Astrocyte (in vitro differentiated cells and primary cell): Measurements from ENCODE around the gene TDP1. TPM values are rescaled to one million over a fixed set of nuclear protein-coding genes. Genes with fewer than 3 reads are reported as not detected.
"Not testable (repeated sequence)": the region's sequence is repeated elsewhere in the genome, so short reads cannot be mapped to it uniquely, and the experiment has no call there.

Experiments used
- DNase-seq: peaks from one replicate; pipeline ENCODE4 v3.0.0-alpha.2; 2010; ENCODE audit warnings: low read depth
- FAIRE-seq: peaks from 2 replicates; lab custom pipeline; 2011; peaks lifted over from hg19 to GRCh38; lab: Jason Lieb, UNC
- H2AFZ ChIP-seq: 2 replicates; pipeline ENCODE4 v1.6.0; 2012; ENCODE audit warnings: low read depth, low read length, inconsistent platforms
- H3K27ac ChIP-seq: 2 replicates; pipeline ENCODE4 v1.5.1; 2011; ENCODE audit warnings: low read depth, low read length, inconsistent platforms
- H3K27me3 ChIP-seq: 2 replicates; pipeline ENCODE4 v1.6.0; 2011; ENCODE audit warnings: low read length, inconsistent platforms; ENCODE audit not compliant: insufficient read depth
- H3K36me3 ChIP-seq: 2 replicates; pipeline ENCODE4 v1.5.1; 2011; ENCODE audit warnings: low read length, inconsistent platforms; ENCODE audit not compliant: insufficient read depth
- H3K4me1 ChIP-seq: 2 replicates; pipeline ENCODE4 v1.5.1; 2011; ENCODE audit warnings: low read length, inconsistent platforms; ENCODE audit not compliant: insufficient read depth
- H3K4me2 ChIP-seq: 2 replicates; pipeline ENCODE4 v1.6.0; 2012; ENCODE audit warnings: low read length, inconsistent platforms
- H3K4me3 ChIP-seq: 2 replicates; pipeline ENCODE4 v1.5.1; 2011; ENCODE audit warnings: low read depth, mild to moderate bottlenecking, low read length, inconsistent platforms; ENCODE audit not compliant: insufficient read depth
- H3K79me2 ChIP-seq: 2 replicates; pipeline ENCODE4 v1.6.0; 2012; ENCODE audit warnings: mild to moderate bottlenecking, low read length, inconsistent platforms; ENCODE audit not compliant: insufficient read depth
- H3K9ac ChIP-seq: 2 replicates; pipeline ENCODE4 v1.6.0; 2012; ENCODE audit warnings: mild to moderate bottlenecking, low read length, inconsistent platforms
- H3K9me3 ChIP-seq: 2 replicates; pipeline ENCODE4 v1.5.1; 2012; ENCODE audit warnings: low read depth, mild to moderate bottlenecking, low read length, inconsistent platforms; ENCODE audit not compliant: insufficient read depth
- H4K20me1 ChIP-seq: 2 replicates; pipeline ENCODE4 v1.6.0; 2012; ENCODE audit warnings: low read length, inconsistent platforms; ENCODE audit not compliant: insufficient read depth
- H3K27ac Mint-ChIP-seq: one replicate; pipeline ENCODE4 v1.8.0; 2021; ENCODE audit warnings: mild to moderate bottlenecking, mixed read lengths; ENCODE audit not compliant: unreplicated experiment
- H3K27me3 Mint-ChIP-seq: one replicate; pipeline ENCODE4 v1.8.0; 2021; ENCODE audit warnings: low read depth, mixed read lengths; ENCODE audit not compliant: unreplicated experiment
- H3K36me3 Mint-ChIP-seq: one replicate; pipeline ENCODE4 v1.8.0; 2021; ENCODE audit warnings: low read depth, mixed read lengths; ENCODE audit not compliant: unreplicated experiment
- H3K4me1 Mint-ChIP-seq: one replicate; pipeline ENCODE4 v1.8.0; 2021; ENCODE audit warnings: low read depth, mixed read lengths; ENCODE audit not compliant: unreplicated experiment
- H3K4me3 Mint-ChIP-seq: one replicate; pipeline ENCODE4 v1.8.0; 2021; ENCODE audit warnings: mild to moderate bottlenecking, moderate library complexity, mixed read lengths; ENCODE audit not compliant: unreplicated experiment
- H3K9me3 Mint-ChIP-seq: one replicate; pipeline ENCODE4 v1.8.0; 2021; ENCODE audit warnings: mild to moderate bottlenecking, mixed read lengths; ENCODE audit not compliant: unreplicated experiment
- CTCF ChIP-seq: IDR thresholded peaks from 2 replicates; pipeline ENCODE4 v1.5.1; 2011; ENCODE audit warnings: low read depth, mild to moderate bottlenecking, inconsistent platforms, low read length, moderate library complexity; ENCODE audit not compliant: insufficient read depth
- EZH2 ChIP-seq: IDR thresholded peaks from 2 replicates; pipeline ENCODE4 v1.6.1; 2012; ENCODE audit warnings: mild to moderate bottlenecking, low read length, inconsistent platforms; ENCODE audit not compliant: insufficient read depth
- total RNA-seq: library from RNA; stranded (reverse); gene quantifications from 2 replicates; pipeline ENCODE4 v1.2.1, GENCODE V29; 2021

The TDP1 gene
- total RNA-seq, 1 donor from 2014 or later = 17.0 TPM

GRCh38 chr14:90088176-90088575 is 132.4 kb downstream of the TDP1 start:
- no peaks in the 10 kb centered on the region for H3K79me2 ChIP-seq
- H2AFZ ChIP-seq = no peak overlapping the region
- H3K36me3 ChIP-seq = no peaks in the 10 kb centered on the region
- no peak for FAIRE-seq
- DNase-seq = no peak
- H4K20me1 ChIP-seq = no peaks in the 10 kb centered on the region
- no peak overlapping the region for H3K27ac ChIP-seq
- Mint-ChIP-seq H3K4me1 (no peaks in the 10 kb centered on the region), H3K27ac (no peak overlapping the region), H3K36me3 (no peaks in the 10 kb centered on the region), H3K9me3 (peaks cover 12% of the 10 kb centered on the region), H3K4me3 (no peak overlapping the region), H3K27me3 (no peaks in the 10 kb centered on the region)
- H3K4me1 ChIP-seq = peaks cover 6% of the 10 kb centered on the region
- TF ChIP-seq EZH2 (no peak), CTCF (no peak)
- no peak overlapping the region for H3K4me2 ChIP-seq
- no peak overlapping the region for H3K4me3 ChIP-seq
- H3K9me3 ChIP-seq = no peaks in the 10 kb centered on the region
- no peak overlapping the region for H3K9ac ChIP-seq
- peaks cover 3% of the 10 kb centered on the region for H3K27me3 ChIP-seq

- H4K20me1 ChIP-seq, H3K27ac Mint-ChIP-seq: not testable (repeated sequence)
Measured at GRCh38 chr14:90089486-90089885, 133.8 kb downstream of the TDP1 start.

GRCh38 chr14:90091393-90091792 is 135.7 kb downstream of the TDP1 start:
- Mint-ChIP-seq H3K4me3 (no peak overlapping the region), H3K9me3 (peaks cover 12% of the 10 kb centered on the region), H3K27me3 (no peaks in the 10 kb centered on the region), H3K4me1 (peaks cover 4% of the 10 kb centered on the region), H3K27ac (no peak overlapping the region), H3K36me3 (no peaks in the 10 kb centered on the region)
- H3K4me3 ChIP-seq = no peak overlapping the region
- H3K79me2 ChIP-seq = no peaks in the 10 kb centered on the region
- H3K36me3 ChIP-seq = no peaks in the 10 kb centered on the region
- H2AFZ ChIP-seq = no peak overlapping the region
- TF ChIP-seq EZH2 (no peak), CTCF (no peak)
- H4K20me1 ChIP-seq = no peaks in the 10 kb centered on the region
- DNase-seq (peak; percentile 89), FAIRE-seq (no peak)
- no peak overlapping the region for H3K27ac ChIP-seq
- H3K9ac ChIP-seq = no peak overlapping the region
- H3K4me1 ChIP-seq = peaks cover 9% of the 10 kb centered on the region
- H3K4me2 ChIP-seq = peak overlapping the region; percentile 12
- peaks cover 2% of the 10 kb centered on the region for H3K27me3 ChIP-seq
- H3K9me3 ChIP-seq = no peaks in the 10 kb centered on the region

More at GRCh38 chr14:90089486-90089885, 133.8 kb downstream of the TDP1 start:
- H3K4me1 ChIP-seq, H3K27me3 Mint-ChIP-seq, DNase-seq, H3K4me3 Mint-ChIP-seq, H3K79me2 ChIP-seq, FAIRE-seq, H3K36me3 Mint-ChIP-seq, H3K4me2 ChIP-seq, H3K27ac ChIP-seq, H3K4me1 Mint-ChIP-seq, H2AFZ ChIP-seq, H3K4me3 ChIP-seq, H3K36me3 ChIP-seq, H3K9me3 ChIP-seq, H3K9ac ChIP-seq, H3K27me3 ChIP-seq: not testable (repeated sequence)
- H3K9me3 Mint-ChIP-seq = peaks cover 12% of the 10 kb centered on the region
